ENCODE results near the gene DKKL1. TPM values are rescaled to one million over a fixed set of nuclear protein-coding genes. Genes with fewer than 3 reads are reported as not detected.

The DKKL1 gene
- total RNA-seq, 1 donor, result 0.18 TPM

DNA sequence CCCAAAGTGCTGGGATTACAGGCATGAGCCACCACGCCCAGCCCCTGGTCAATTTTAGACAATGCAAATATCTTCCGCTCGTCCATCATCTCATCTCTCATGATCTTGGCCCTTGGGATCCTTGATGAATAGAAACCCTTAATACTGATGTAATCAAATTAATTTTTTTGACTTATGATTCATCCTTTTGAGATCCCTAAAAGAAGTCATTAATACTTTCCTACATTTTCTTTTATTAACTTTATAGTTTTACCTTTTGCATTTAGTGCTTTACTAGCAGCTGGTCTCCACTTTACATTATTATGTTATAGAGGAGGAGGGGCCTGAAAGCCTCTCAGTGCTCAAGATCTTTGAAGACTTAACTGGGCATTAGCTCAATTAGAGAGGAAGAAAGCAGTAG is 16.7 kb downstream of the DKKL1 start:
- TF ChIP-seq, protein P1, sequence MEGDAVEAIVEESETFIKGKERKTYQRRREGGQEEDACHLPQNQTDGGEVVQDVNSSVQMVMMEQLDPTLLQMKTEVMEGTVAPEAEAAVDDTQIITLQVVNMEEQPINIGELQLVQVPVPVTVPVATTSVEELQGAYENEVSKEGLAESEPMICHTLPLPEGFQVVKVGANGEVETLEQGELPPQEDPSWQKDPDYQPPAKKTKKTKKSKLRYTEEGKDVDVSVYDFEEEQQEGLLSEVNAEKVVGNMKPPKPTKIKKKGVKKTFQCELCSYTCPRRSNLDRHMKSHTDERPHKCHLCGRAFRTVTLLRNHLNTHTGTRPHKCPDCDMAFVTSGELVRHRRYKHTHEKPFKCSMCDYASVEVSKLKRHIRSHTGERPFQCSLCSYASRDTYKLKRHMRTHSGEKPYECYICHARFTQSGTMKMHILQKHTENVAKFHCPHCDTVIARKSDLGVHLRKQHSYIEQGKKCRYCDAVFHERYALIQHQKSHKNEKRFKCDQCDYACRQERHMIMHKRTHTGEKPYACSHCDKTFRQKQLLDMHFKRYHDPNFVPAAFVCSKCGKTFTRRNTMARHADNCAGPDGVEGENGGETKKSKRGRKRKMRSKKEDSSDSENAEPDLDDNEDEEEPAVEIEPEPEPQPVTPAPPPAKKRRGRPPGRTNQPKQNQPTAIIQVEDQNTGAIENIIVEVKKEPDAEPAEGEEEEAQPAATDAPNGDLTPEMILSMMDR (IDR thresholded peaks at IDR 0.05; ENCODE audit: insufficient read depth, low read length), result no peak
- H3K4me3 ChIP-seq (ENCODE audit: low read depth, low read length), result no peak overlapping the region
- no peak for DNase-seq (ENCODE audit: low read depth)

DNA sequence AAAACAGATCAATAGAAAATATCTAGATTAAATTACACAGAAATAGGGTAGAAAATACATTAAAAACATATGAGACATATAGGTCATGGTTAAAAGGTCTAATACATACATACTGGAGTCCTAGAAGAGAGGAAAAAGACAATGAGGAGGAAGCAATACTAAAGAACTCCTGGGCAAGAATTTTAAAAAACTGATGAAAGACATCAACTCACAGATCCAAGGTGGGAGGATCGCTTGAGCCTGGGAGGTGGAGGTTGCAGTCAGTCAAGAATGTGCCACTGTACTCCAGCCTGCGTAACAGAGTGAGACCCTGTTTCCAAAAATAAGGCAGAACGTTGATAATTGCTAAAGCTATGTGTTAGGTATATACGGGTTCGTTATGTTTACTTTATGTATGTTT is 19.0 kb downstream of the DKKL1 start:
- DNase-seq (ENCODE audit: low read depth), result no peak
- no peak overlapping the region for H3K4me3 ChIP-seq (ENCODE audit: low read depth, low read length)
- TF ChIP-seq, protein P1 (IDR thresholded peaks at IDR 0.05; ENCODE audit: insufficient read depth, low read length), result no peak

DNA sequence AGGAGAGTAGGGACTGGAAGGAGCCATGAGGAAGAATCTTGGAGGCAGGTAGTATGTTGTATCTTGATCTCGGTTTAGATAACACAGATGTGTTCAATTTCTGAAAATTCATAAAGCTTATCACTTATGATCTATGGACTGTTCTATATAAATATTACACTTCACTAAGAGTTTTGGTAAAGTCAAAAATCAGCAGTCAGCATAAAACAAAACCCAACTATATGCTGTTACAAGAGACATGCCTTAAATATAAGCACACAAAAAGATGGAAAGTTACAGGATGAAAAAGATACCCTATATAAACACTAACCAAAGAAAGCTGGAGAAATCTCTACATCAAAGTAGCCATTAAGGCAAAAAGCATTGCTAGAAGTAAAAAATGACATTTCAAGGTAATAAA is 19.9 kb downstream of the DKKL1 start:
- TF ChIP-seq, protein P1 (IDR thresholded peaks at IDR 0.05; ENCODE audit: insufficient read depth, low read length), result no peak

DNA sequence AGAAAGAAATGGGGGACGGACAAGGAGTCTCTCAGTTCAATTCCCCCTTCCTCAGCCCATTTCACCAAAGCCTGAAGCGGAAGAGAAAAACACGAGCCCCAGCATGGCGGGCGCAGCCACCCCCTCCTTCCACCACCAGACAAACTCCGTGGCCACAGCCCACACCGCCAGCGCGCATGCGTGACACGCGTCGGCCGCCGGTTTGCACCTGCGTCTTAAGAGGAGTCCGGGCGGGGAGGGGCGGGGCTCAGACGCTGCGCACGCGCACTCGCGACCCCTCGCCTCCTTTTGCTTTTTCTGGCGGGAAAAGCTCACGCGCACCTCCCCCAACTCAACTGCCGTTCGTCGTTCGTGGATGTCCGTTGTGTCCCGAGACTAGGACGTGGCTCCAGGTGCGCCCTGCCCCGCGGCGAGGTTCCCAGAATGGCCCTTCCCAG is 24.3 kb downstream of the DKKL1 start, which contains the start of gene KASH5:
Gene KASH5 (plus strand): TSS at position 314 of the 437 bp plus-strand sequence. CDS start 2,635 bp downstream, outside the sequence.
- TF ChIP-seq, protein P1 (IDR thresholded peaks at IDR 0.05; ENCODE audit: insufficient read depth, low read length), result no peak
- H3K4me3 ChIP-seq (ENCODE audit: low read depth, low read length), result no peak within 1 kb of the TSS
- no peak for DNase-seq (ENCODE audit: low read depth)

More for the DNA sequence above, 19.9 kb downstream of the DKKL1 start:
- H3K4me3 ChIP-seq (ENCODE audit: low read depth, low read length), result no peak overlapping the region
- no peak for DNase-seq (ENCODE audit: low read depth)

DNA sequence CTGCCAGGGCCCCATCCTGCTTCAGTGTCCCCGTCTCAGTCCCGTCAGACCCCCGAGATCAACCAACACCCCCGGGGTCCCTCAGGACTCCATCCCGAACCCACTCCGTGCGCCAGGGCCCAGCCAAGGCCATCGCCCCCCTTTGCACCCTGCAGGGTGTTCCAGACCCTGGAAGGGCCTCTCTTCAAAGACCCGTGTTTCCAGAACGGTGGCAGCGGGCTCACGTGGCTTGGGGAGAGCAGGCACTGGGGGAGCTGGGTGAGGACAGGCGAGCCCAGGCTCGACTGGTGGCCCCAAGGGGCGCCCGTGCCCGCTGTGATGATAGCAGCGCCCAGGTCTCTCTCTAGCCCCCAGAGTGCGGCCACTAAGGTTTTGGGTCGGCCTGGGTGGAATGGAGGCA is 25.7 kb downstream of the DKKL1 start:
- no peak overlapping the region for H3K4me3 ChIP-seq (ENCODE audit: low read depth, low read length)
- TF ChIP-seq, protein P1 (IDR thresholded peaks at IDR 0.05; ENCODE audit: insufficient read depth, low read length), result no peak
- no peak for DNase-seq (ENCODE audit: low read depth)

DNA sequence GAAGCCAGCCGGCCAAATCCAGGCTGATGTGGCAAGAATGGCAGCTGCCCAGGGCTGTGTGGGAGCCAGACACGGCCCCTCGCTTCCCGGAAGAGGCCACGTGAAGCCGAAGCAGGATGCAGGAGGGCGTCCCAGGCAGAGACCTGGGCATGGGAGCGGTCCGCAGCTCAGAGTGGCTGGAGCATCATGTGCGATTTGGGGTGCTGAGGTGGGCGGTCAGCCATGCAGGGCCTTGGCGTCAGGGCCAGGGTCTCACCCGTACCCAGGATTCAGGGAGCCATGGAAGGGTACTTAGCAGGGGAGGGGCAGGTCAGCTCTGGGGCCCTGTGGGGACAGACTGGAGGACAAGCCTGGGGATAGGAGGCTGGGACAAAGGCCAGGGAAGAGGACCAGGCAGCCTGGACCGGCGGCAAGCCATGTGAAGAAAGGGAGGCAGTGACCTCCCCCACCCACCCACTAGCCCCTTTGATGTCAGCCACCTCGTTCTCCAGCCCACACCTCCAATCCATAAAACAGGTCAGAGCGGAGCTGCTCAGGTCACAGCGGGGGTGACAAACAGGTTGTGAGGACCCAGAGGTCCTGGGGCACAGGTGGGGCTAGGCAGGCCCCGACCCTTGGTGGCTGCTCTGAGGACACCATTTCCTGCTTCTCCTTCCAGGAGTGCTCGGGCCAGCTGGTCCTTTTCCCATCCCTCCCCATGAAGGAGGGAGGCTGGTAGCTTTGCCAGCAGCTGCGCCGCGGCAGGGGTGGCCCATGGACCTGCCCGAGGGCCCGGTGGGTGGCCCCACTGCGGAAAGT is 26.7 kb downstream of the DKKL1 start:
- TF ChIP-seq, protein P1 (IDR thresholded peaks at IDR 0.05; ENCODE audit: insufficient read depth, low read length), result no peak
- DNase-seq (ENCODE audit: low read depth), result no peak
- no peak overlapping the region for H3K4me3 ChIP-seq (ENCODE audit: low read depth, low read length)

Measured in fibroblast of the aortic adventitia (primary cell).